GM03348 (cell line): ENCODE measurements around the gene CDCA5.
A peak's percentile ranks its signal among the peaks of the same experiment; 100 is the strongest.

ENCODE experiments used
- DNase-seq: peaks from one replicate; pipeline ENCODE4 v3.0.0; 2012; ENCODE audit warnings: low spot score

The CDCA5 gene

DNA sequence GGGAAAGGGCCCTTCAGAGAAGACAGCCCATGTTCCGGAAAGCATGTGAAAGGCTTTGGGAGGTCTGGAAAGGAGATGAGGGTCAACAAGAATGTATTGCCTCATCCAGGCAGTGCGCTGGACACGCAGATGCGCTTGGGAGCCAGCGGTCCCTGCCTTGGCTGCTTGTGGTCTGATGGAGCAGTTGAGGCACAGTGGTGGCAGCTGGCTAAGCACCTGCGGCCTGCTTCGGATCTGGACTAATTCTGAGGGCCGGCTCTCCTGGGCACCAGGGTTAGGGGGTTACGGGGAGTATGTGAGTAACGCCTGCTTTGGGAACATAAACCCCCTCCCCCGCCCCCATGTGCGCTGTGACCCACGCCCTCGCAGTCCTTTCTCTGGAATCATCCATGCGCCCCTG lies 23.2 kb upstream of the CDCA5 start:
- DNase-seq = no peak

DNA sequence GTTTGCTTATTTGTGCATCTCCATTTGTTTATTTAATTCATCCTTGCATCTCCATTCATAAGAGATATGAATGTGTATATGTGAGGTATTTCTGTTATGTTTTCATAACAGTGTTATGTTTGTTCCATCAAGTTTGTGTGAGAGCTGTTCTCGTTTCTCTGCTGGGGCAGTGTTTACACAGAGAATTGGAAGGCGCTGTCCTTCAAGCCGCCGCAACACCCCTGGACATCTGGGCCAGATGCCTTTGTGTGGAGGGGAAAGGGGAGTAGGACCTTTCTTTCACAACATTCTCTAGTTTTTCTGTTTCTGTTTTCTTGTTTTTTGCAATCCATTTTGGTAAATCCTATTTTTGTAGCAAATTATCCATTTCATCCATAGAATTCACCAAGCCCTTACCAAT lies 20.8 kb upstream of the CDCA5 start:
- no peak for DNase-seq

DNA sequence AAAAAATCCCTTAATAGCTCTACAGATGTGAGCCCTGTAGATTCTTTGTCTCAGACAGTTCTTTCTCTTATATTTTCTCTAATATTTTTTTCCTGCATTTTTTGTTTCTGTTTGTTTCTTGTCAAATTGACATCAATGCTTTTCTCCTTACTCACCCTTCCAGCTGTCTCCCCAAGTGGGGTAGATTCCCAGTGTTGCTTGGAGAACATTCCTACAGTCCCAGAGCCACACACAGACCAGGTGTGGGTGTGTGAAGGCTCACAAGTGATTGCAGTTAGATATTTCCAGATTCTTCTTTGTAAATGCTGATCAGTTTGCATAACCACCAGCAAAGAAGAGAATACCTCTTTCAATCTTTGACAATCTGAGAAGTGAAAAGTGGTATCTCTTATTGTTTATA lies 19.6 kb upstream of the CDCA5 start:
- no peak for DNase-seq

DNA sequence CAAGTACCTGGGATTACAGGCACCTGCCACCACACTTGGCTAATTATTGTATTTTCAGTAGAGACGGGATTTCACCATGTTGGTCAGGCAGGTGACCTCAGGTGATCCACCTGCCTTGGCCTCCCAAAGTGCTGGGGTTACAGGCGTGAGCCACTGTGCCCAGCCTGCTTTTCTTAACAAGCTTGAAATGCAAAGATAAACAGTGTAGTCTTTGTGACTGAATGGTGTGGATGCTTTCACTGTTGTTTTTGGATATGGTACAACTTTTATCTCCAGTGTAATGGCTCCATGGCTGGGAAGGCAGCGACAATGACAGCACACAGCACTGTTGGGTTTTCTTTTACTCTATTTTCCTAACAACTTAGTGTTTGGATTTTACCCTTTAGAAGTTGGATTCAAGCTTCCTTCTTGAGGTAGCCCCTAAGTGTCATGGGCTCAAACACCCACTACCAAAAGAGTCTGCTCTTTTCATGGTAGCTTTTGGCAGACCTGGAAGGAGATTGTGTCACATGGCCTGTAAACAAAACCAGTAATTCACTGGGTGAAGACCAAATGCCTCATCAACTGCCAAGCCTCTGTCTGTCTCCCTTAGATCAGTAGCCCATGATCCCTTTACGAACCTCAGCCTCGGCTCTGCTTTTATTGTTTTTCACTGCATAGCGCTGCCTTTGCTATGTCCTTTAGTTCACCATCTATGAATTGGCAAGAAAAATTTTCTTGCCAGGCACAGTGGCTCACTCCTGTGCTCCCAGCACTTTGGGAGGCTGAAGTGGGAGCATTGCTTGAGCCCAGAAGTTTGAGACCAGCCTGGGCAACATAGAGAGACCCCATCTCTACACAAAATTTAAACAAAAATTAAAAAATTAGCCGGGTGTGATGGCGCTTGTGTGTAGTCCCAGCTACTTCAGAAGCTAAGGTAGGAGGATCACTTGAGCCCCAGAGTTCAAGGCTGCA lies 18.6 kb upstream of the CDCA5 start:
- DNase-seq = no peak

DNA sequence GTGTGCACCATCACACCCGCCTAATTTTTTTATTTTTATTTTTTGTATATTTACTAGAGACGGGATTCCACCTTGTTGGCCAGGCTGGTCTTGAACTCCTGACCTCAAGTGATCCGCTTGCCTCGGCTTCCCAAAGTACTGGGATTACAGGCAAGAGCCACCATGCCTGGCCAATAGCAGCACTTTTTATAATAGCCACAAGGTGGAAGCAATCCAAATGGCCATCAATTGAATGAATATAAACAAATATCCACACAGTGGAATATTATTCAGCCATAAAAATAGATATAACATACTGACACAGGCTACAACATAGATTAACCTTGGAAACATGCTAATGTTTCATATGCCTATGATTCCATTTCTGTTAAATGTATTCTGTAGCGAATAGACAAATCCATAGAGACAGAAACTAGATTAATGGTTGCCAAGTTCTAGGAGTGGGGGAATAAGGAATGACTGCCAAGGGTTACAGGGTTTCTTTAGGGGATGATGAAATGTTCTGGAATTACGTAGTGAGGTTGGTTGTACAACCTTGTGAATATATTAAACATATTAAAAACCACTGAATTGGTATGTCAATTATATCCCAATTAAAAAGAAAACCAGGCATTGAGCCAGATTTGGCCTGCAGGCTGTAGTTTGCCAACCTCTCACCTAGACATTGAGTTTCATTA lies 17.0 kb upstream of the CDCA5 start:
- no peak for DNase-seq

DNA sequence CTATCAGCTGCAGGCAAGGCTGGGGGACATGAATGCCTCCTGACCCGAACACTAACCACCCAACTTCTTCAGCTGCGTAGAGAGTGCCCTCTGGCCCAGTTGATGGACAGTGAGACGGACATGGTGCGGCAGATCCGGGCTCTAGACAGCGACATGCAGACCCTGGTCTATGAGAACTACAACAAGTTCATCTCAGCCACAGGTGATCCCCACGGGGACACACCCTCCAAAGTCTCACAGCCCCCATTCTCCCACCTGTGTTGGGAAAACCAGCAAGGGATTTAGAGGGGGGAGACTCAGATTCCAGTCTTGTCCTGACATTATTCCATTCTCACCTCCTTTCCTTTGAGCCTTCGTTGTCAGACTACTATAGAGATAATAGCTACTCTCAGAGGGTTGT lies 13.1 kb upstream of the CDCA5 start:
- DNase-seq = no peak

DNA sequence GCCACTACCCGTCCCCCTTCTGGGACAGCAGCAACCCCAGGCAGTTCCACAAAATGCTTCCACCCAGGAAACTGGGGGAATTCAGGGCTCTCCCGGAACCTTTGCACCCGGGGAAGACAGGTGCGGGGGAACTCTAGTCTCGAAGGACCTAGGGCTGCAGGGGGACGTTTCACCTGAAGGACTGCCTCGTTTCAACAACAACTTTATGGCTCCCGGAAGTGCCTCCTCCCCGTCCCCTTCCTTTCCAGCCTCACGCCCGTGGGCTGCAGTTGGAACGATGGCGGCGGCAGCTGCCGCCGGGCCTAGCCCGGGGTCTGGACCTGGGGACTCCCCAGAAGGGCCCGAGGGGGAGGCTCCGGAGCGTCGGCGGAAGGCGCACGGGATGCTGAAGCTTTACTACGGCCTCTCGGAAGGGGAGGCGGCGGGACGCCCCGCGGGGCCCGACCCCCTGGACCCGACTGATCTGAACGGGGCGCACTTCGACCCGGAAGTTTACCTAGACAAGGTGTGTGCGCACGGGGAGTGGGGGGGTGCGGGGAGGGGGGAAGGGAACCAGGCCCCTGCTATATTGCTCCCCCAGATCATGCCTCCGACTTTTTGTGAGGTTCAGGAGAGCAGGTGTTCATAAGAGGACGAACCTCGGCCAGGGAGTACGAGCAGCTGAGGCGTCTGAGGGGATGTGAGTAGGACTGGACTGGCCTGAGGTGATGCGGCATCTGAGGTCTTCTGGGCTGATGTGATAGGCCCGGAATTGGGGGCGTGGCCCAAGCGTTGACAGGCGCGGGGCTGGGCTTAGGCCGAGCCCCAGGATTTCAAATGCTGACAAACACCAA lies 12.3 kb upstream of the CDCA5 start, which contains the start of gene VPS51:
Gene VPS51 (plus strand): TSS at position 241 of the 833 bp plus-strand sequence. CDS start 37 bp downstream, at position 278.
- peak; percentile 95 for DNase-seq

DNA sequence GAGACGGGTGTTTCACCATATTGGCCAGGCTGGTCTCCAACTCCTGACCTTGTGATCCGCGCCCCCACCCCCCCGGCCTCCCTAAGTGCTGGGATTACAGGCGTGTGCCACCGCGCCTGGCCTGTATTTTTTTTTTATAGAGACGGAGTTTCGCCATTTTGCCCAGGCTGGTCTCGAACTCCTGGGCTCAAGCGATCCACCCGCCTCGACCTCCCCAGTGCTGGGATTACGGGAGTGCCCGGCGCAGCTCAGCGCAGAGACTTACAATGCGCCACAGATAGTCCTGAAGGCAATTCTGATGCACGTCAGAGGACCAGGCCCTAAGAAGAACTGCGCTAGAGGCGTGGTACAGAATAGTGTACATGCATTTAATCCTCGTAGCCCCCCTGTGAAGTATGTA lies 11.6 kb upstream of the CDCA5 start:
- DNase-seq = no peak

DNA sequence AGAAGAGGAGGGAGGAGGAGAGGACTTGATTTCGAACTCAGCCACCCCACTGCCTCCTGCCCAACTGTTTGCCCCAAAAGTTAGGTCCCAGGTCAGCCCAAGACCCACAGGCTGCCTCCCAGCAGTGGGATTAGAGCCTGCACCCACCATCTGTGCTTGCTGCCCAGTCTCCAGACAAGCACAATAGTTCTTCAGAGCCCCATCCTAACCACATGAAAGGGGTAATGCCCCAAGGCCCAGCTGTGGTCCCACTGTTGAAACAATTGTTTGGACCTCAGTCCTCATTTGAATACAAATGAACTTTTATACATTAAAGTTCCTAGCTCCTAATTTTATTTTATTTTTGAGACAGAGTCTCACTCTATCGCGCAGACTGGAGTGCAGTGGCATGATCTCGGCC lies 6.8 kb upstream of the CDCA5 start:
- DNase-seq = no peak

DNA sequence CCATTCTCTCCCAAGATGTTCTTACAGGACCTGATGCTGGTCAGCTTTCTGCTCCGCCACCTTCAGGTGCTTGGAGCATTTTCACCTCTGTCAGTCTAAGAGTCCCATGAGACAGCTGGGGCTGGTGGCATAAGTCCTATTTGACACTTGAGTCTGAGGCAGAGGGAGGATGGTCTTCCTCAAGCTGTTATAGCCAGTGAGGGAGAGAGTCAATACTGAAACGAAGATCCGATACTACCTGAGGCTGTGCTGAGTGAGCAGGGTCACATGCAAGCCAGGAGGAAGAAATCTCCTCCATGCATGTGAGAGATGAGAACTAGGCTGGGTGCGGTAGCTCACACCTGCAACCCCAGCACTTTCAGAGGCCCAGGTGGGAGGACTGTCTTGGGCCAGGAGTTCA lies 5.8 kb upstream of the CDCA5 start:
- DNase-seq = no peak

DNA sequence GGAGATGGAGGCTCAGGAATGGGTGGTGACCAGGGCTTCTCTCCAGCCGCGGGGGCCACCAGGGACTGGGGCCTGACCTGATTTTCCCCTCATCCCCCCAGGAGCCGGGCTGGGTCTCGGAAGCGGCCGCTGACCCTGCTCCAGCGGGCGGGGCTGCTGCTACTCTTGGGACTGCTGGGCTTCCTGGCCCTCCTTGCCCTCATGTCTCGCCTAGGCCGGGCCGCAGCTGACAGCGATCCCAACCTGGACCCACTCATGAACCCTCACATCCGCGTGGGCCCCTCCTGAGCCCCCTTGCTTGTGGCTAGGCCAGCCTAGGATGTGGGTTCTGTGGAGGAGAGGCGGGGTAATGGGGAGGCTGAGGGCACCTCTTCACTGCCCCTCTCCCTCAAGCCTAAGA lies 4.0 kb upstream of the CDCA5 start:
- DNase-seq = no peak

DNA sequence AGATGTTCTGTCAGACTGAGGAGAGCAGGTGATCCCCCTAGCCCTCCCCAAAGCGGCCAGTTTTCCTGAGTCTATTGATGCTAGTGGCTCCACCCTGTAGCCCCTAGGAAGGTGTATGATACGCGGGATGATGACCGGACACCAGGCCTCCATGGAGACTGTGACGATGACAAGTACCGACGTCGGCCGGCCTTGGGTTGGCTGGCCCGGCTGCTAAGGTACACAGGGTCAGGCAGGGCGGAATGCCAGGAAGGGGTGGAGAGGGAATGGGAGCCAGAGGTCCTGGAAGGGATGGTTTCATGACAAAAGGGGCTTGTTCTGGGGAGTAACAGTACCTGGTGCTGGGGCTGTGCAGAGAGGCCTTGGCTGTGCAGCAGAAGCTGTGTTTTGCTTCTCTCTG lies 3.4 kb upstream of the CDCA5 start:
- DNase-seq = no peak

DNA sequence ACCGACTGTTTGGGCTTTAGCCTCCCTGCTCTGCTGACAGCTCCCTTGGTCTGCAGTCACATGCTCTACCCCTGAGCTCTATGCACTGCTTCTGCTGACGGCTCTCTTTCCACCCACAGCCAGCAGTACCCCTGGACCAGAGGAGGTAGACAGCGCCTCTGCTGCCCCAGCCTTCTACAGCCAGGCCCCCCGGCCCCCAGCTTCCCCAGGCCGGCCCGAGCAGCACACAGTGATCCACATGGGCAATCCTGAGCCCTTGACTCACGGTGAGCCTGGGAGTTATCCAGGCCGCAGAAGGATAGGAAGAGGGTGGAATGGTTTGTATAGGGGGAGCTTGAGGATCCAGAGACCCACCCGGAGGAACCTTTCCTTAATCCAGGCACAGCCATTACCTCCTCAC lies 3.0 kb upstream of the CDCA5 start:
- no peak for DNase-seq

DNA sequence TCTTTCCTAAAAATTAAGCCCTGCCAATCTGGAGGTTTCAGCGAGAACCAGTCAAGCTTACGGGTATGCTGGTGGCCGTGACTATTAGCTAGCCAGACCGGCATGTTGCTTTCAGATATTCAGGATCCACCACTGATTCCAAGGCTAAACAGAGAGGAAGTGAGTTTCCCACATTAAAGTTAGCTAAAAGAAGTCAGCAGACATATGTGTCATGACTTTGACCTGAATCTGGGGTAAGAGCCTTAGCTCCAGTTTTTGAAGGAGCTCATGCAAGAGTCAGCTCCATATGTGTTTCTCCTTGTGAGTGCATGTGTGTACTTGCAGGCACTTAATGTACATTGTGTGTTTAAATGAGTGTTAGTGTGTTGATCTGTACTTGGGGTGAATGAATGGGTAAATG lies 1.6 kb upstream of the CDCA5 start:
- DNase-seq = no peak

DNA sequence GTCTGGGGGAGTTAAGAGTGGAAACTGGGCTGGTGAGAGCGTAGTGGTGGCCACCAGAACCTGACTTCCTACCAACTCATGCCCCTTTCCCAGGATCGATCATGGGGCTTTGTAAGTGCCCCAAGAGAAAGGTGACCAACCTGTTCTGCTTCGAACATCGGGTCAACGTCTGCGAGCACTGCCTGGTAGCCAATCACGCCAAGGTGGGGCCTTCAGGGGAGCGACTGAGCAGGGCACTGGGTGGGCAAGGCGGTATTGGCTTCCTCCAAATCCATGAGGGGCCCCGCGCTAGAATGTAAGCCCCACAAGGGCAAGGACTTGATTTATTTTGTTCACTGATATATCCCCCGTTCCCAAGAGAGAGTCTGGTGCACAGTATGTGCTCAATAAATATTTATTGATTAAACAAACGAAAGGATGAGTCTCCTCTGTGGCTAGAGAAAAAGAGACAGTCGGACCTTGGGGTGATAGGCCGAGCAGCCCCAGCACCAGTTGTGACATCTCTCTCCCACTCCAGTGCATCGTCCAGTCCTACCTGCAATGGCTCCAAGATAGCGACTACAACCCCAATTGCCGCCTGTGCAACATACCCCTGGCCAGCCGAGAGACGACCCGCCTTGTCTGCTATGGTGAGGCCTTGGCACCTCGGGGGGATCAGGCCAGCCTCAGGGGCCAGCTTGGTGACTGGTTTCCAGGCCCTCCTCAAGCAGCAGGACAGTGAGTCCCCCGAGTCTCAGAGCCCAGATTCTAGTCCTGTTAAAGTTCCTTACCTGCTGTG lies 947 bp upstream of the CDCA5 start:
- no peak for DNase-seq

DNA sequence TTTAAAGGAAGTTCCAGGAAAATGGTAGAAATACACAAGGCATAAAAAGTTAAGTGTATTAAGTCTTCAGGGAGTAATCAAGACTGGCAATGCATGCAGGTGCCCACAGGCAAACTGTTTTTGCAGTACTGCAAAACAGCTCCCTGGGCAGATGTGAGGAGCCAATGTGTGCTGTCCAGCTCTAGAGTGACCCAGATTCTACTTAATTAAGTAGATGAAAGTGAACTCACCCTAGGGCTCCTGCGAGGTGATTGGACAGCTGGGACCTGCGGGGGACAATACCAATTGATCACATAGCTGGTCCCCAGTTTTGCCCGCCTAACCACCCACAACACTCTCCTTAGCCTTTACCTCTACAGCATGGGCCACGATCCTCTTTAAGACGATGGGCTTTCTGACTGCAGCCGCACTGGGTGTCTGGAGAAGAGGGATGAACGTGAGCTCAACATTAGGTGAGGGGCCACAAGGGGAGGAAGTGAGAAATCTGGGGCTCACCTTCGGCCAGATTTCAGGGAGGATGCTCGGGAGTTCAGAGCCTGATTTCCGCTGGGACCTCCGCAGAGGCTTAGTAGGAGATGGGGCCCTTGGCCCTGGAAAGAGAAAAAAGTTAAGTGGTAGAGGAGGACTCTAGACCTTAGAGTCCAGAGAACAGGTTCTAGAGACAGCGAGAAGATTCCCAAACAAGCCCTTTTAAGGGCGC lies 556 bp downstream of the CDCA5 start:
- no peak for DNase-seq

DNA sequence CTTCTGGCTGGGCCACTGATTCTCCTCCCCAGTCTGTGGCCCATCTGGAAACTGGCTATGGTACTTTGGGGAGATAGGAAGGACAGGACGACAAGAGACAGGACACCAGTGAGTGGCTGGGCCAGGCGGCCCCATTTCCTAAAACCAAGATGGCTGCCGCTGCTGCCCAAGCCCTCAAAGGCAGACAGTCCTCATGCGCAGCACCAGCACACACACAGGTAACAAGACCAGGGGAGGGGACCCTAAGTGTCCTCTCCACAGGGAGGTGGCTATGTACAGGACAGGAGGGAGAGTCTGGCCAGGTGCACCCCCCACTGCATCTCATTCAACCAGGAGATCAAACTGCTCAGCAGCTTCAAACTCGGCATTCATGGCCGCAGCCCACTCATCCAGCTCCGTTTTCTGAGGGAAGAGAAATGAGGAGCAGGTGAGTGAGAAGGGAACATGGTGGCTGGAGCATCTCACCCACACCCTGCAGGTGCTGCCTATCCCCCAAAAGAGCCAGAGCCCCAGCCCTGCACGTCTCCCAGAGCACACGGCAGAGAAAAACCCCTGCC lies 5.0 kb downstream of the CDCA5 start:
- no peak for DNase-seq

DNA sequence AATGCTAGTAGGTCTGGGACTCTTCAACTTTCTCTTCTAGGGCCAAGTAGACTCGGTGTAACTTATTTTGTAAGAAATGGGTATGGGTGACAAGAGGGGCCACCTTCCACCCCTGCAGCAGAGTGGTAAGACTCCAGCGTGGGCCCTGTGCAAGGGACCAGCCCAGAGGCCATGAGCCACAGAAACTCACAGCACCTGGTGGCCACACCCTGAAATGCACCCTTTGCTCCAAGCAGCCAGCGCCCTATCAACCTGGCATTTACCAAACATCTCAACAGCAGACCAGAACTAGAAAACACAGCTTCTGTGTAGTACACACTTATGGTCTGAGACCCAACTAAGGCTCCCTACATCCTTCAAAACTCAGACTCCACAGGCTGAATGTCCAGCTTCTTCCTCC lies 5.7 kb downstream of the CDCA5 start:
- peak; percentile 36 for DNase-seq

DNA sequence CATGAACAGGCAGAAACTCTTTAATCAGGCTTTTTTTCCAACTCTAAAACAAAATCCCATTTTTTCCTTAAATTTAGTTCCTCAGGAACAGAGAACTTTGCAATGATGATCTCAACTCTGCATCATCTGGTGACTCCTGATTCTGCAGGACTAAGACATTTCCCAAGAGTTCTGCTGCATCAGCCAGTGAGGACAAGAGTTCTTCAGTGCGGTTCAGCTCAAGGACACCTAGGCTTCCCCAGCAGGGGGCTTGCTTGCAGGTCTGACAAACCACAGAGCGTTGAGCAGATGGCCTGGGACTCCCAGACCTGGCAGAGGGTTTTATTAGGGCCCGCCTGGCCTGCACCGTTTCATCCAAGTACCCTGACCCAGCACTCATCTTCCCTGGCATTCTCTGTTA lies 6.4 kb downstream of the CDCA5 start:
- no peak for DNase-seq

DNA sequence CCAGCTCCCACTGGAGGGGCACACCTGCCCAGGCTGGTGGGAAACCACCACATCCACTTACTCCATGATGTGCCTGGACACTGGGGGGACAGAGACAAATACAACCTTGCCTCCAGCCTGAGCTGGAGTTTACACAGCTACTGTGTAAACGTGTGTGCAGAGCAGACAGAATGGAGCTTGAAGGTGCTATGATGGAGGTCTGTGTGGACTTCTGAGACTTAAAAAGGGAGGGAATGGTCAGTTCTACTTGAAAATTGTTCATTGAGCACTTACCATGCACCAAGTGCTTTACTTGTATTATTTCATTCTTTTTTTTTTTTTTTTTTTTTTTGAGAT lies 11.2 kb downstream of the CDCA5 start:
- no peak for DNase-seq
